ENCODE data around the gene KCMF1. TPM values are rescaled to one million over a fixed set of nuclear protein-coding genes. Genes with fewer than 3 reads are reported as not detected.

Gene KCMF1
- total RNA-seq, 3 donors from 2014 or later (not counting 1 experiment from before 2014, with no cell fraction given), result 70.8 to 81.4 (median 77.1) TPM

- H3K27ac Mint-ChIP-seq, result peak overlapping the region; percentile 90 to 92
- no peaks in the 10 kb centered on the region for H3K27me3 Mint-ChIP-seq (ENCODE audit: low read depth in 2 of 2)
- Histone ChIP-seq H3K4me1 (ENCODE audit: control insufficient read depth, insufficient read depth, low read length) (peaks cover 14% of the 10 kb centered on the region), H3K36me3 (ENCODE audit: control insufficient read depth, insufficient read depth, low read length) (no peaks in the 10 kb centered on the region), H3K27me3 (ENCODE audit: control insufficient read depth, insufficient read depth, low read length) (no peaks in the 10 kb centered on the region), H3K9me3 (ENCODE audit: control insufficient read depth, insufficient read depth, low read length) (no peaks in the 10 kb centered on the region), H3K4me3 (ENCODE audit: low read length) (no peak overlapping the region), H3K27ac (ENCODE audit: low read length) (peak overlapping the region; percentile 49)
- ATAC-seq (no peak), DNase-seq (peak in 1 of 2 donors; percentile 19)
- peak overlapping the region; percentile 83 for H3K4me3 Mint-ChIP-seq
- peaks cover 58 to 60% of the 10 kb centered on the region in 2 donors for H3K4me1 Mint-ChIP-seq
- no peaks in the 10 kb centered on the region for H3K9me3 Mint-ChIP-seq
- intact Hi-C loops (cut with micrococcal nuclease), result loop anchor here (1.0 kb wide), 1 partner anchor 48 kb away; no protein-coding TSS in a partner anchor
- no CpG with 5 or more reads among the region's 4 CpGs for WGBS (ENCODE audit: insufficient coverage)
- TF ChIP-seq CTCF (IDR thresholded peaks at IDR 0.05), result no peak
- H3K36me3 Mint-ChIP-seq, result peaks cover 7% of the 10 kb centered on the region
Measured at GRCh38 chr2:84972932-84973331, 2.0 kb downstream of the KCMF1 start.

GRCh38 chr2:84980263-84980983 lies 9.5 kb downstream of the KCMF1 start:
- H3K36me3 ChIP-seq (ENCODE audit: control insufficient read depth, insufficient read depth, low read length), result no peaks in the 10 kb centered on the region
- TF ChIP-seq CTCF (IDR thresholded peaks at IDR 0.05), result no peak
- Mint-ChIP-seq H3K4me1 (peaks cover 46 to 56% of the 10 kb centered on the region in 2 donors), H3K36me3 (no peaks in the 10 kb centered on the region), H3K27me3 (ENCODE audit: low read depth in 2 of 2) (no peaks in the 10 kb centered on the region), H3K27ac (peak overlapping the region; percentile 67 to 73), H3K9me3 (no peaks in the 10 kb centered on the region), H3K4me3 (no peak overlapping the region)
- no peaks in the 10 kb centered on the region for H3K9me3 ChIP-seq (ENCODE audit: control insufficient read depth, insufficient read depth, low read length)
- no peak overlapping the region for H3K27ac ChIP-seq (ENCODE audit: low read length)
- H3K4me1 ChIP-seq (ENCODE audit: control insufficient read depth, insufficient read depth, low read length), result peaks cover 37% of the 10 kb centered on the region
- DNase-seq, result no peak
- no peaks in the 10 kb centered on the region for H3K27me3 ChIP-seq (ENCODE audit: control insufficient read depth, insufficient read depth, low read length)
- intact Hi-C loops (cut with micrococcal nuclease), result no loop called here
- H3K4me3 ChIP-seq (ENCODE audit: low read length), result no peak overlapping the region
- WGBS (ENCODE audit: insufficient coverage), result 90% methylated on average over 6 of the region's 6 CpGs
- ATAC-seq, result no peak

DNA sequence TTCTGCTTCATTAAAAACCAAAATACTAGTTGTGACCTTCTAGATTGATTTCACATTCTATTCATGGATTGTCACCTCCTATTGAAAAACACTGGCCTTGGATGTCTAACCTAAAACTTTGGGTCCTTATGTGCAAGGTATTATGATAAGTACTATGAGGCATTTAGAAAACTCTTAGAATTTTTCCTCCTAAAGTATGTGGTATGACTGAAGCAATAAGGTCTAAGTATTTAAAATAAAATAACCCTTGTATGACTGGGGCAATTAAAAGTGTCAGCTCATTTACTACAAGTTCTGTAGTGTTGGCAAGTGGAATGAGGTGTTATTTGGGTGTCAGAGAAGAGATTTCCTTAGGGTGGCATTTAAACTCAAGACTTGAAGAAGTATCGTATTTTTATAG lies 15.1 kb downstream of the KCMF1 start:
- Histone ChIP-seq H3K4me3 (ENCODE audit: low read length) (no peak overlapping the region), H3K27ac (ENCODE audit: low read length) (no peak overlapping the region), H3K4me1 (ENCODE audit: control insufficient read depth, insufficient read depth, low read length) (peaks cover 24% of the 10 kb centered on the region), H3K27me3 (ENCODE audit: control insufficient read depth, insufficient read depth, low read length) (no peaks in the 10 kb centered on the region), H3K36me3 (ENCODE audit: control insufficient read depth, insufficient read depth, low read length) (no peaks in the 10 kb centered on the region), H3K9me3 (ENCODE audit: control insufficient read depth, insufficient read depth, low read length) (no peaks in the 10 kb centered on the region)
- no peaks in the 10 kb centered on the region for H3K9me3 Mint-ChIP-seq
- TF ChIP-seq CTCF (IDR thresholded peaks at IDR 0.05), result no peak
- no peaks in the 10 kb centered on the region for H3K36me3 Mint-ChIP-seq
- H3K4me1 Mint-ChIP-seq, result peaks cover 42 to 53% of the 10 kb centered on the region in 2 donors
- intact Hi-C loops (cut with micrococcal nuclease), result no loop called here
- no peaks in the 10 kb centered on the region for H3K27me3 Mint-ChIP-seq (ENCODE audit: low read depth in 2 of 2)
- peak overlapping the region; percentile 6 to 56 for H3K27ac Mint-ChIP-seq
- no peak overlapping the region for H3K4me3 Mint-ChIP-seq
- WGBS (ENCODE audit: insufficient coverage), result 96% methylated on average over 1 of the region's 1 CpG
- ATAC-seq (no peak), DNase-seq (no peak)

- Histone ChIP-seq H3K4me3 (ENCODE audit: low read length) (no peak overlapping the region), H3K27me3 (ENCODE audit: control insufficient read depth, insufficient read depth, low read length) (no peaks in the 10 kb centered on the region), H3K4me1 (ENCODE audit: control insufficient read depth, insufficient read depth, low read length) (peaks cover 16% of the 10 kb centered on the region), H3K27ac (ENCODE audit: low read length) (no peak overlapping the region), H3K9me3 (ENCODE audit: control insufficient read depth, insufficient read depth, low read length) (no peaks in the 10 kb centered on the region), H3K36me3 (ENCODE audit: control insufficient read depth, insufficient read depth, low read length) (no peaks in the 10 kb centered on the region)
- Mint-ChIP-seq H3K27ac (no peak overlapping the region), H3K4me1 (peaks cover 27 to 39% of the 10 kb centered on the region in 2 donors), H3K4me3 (no peak overlapping the region), H3K9me3 (no peaks in the 10 kb centered on the region), H3K27me3 (ENCODE audit: low read depth in 2 of 2) (no peaks in the 10 kb centered on the region), H3K36me3 (no peaks in the 10 kb centered on the region)
- ATAC-seq, result no peak
- 95% methylated on average over 2 of the region's 2 CpGs for WGBS (ENCODE audit: insufficient coverage)
- DNase-seq, result no peak
- no peak for TF ChIP-seq CTCF (IDR thresholded peaks at IDR 0.05)
- intact Hi-C loops (cut with micrococcal nuclease), result no loop called here
Measured at GRCh38 chr2:84989422-84989821, 18.5 kb downstream of the KCMF1 start.
